SHP77 (cell line): ENCODE measurements around the gene TM7SF2.

Experiments
- DNase-seq, 2 experiments: peaks; one replicate each; lab custom pipeline; 2025; lab: John Stamatoyannopoulos, UW

Gene TM7SF2

GRCh38 chr11:65090628-65091027 lies 21.0 kb upstream of the TM7SF2 start:
- DNase-seq: no peak

- DNase-seq: no peak
Observed at GRCh38 chr11:65095427-65095826, 16.2 kb upstream of the TM7SF2 start.

- DNase-seq: peak; percentile 86
Observed at GRCh38 chr11:65095974-65096806, 15.5 kb upstream of the TM7SF2 start, which contains the start of gene VPS51. TSS of gene VPS51 (plus strand) at chr11:65096214. CDS start at chr11:65096251, 37 bp downstream.

- no peak for DNase-seq
Observed at GRCh38 chr11:65096926-65097325, 14.7 kb upstream of the TM7SF2 start.

GRCh38 chr11:65100674-65101350 lies 10.9 kb upstream of the TM7SF2 start:
- no peak for DNase-seq

- DNase-seq: no peak
Observed at GRCh38 chr11:65102142-65103095, 9.3 kb upstream of the TM7SF2 start.

- no peak for DNase-seq
Observed at GRCh38 chr11:65103476-65103875, 8.2 kb upstream of the TM7SF2 start.

- DNase-seq: no peak
Observed at GRCh38 chr11:65104628-65105027, 7.0 kb upstream of the TM7SF2 start.

- DNase-seq: no peak
Observed at GRCh38 chr11:65107078-65107477, 4.6 kb upstream of the TM7SF2 start.

- DNase-seq: no peak
Observed at GRCh38 chr11:65107751-65108468, 3.8 kb upstream of the TM7SF2 start.

- no peak for DNase-seq
Observed at GRCh38 chr11:65108469-65109123, 3.1 kb upstream of the TM7SF2 start.

GRCh38 chr11:65109231-65110198 lies 2.2 kb upstream of the TM7SF2 start:
- DNase-seq: no peak

GRCh38 chr11:65110354-65110861 lies 1.3 kb upstream of the TM7SF2 start:
- DNase-seq: peak; percentile 62 to 69

GRCh38 chr11:65111159-65111743 lies 421 bp upstream of the TM7SF2 start:
- no peak for DNase-seq

- DNase-seq: peak; percentile 31 to 38
Observed at GRCh38 chr11:65112546-65113360, 1.1 kb downstream of the TM7SF2 start.

GRCh38 chr11:65113361-65113756 lies 1.7 kb downstream of the TM7SF2 start:
- peak; percentile 38 to 42 for DNase-seq

GRCh38 chr11:65113839-65114238 lies 2.2 kb downstream of the TM7SF2 start:
- DNase-seq: no peak

GRCh38 chr11:65114538-65115171 lies 3.0 kb downstream of the TM7SF2 start:
- no peak for DNase-seq
